CD4-positive, alpha-beta T cell (primary cell): ENCODE data around the gene MAST4. TPM values are rescaled to one million over a fixed set of nuclear protein-coding genes. Genes with fewer than 3 reads are reported as not detected.

Experiments used
- ATAC-seq: fragments of 200-7000 bp; cut with Tn5 transposase; one replicate; pipeline ENCODE4 v1.10.0; 2022; ENCODE audit warnings: mild to moderate bottlenecking; ENCODE audit not compliant: poor library complexity
- CTCF ChIA-PET: fragments of 350-600 bp; sonication (Branson Sonifier 250); formaldehyde crosslinking; loops from one replicate; lab custom pipeline; 2021; ENCODE audit warnings: antibody characterized with exemption, inconsistent platforms; lab: Charles Lee
- POLR2A ChIA-PET: fragments of 350-600 bp; sonication (Branson Sonifier 250); formaldehyde crosslinking; loops from one replicate; lab custom pipeline; 2021; ENCODE audit warnings: antibody characterized with exemption, inconsistent platforms; lab: Charles Lee
- DNase-seq, 14 experiments: peaks; one replicate each; pipeline ENCODE4 v3.0.0-alpha.2; 2013 to 2020; ENCODE audit warnings: mixed read lengths in 2 of 14
- H3K27ac ChIP-seq, 2 donors: one replicate each; pipeline versions ENCODE4 v1.5.1 to v1.7.0; 2013; ENCODE audit warnings: low read length in 2 of 2, low read depth in 1 of 2, mild to moderate bottlenecking in 1 of 2
- H3K27me3 ChIP-seq, 2 experiments: 1 replicate in 1 of 2; 2 replicates in 1 of 2; pipeline versions ENCODE4 v1.6.1 to v1.7.0; 2013; ENCODE audit warnings: low read length in 2 of 2, control low read depth in 1 of 2, mild to moderate bottlenecking in 1 of 2, moderate library complexity in 1 of 2; ENCODE audit not compliant: insufficient read depth in 2 of 2, control insufficient read depth in 1 of 2
- H3K36me3 ChIP-seq: one replicate; pipeline ENCODE4 v1.6.1; 2013; ENCODE audit warnings: low read length, control low read depth; ENCODE audit not compliant: insufficient read depth
- H3K4me1 ChIP-seq: one replicate; pipeline ENCODE4 v1.6.1; 2013; ENCODE audit warnings: low read length, control low read depth; ENCODE audit not compliant: insufficient read depth
- H3K4me3 ChIP-seq: one replicate; pipeline ENCODE4 v1.5.1; 2013; ENCODE audit warnings: mild to moderate bottlenecking, low read length, moderate library complexity
- H3K9me3 ChIP-seq, 2 experiments: 1 replicate in 1 of 2; 2 replicates in 1 of 2; pipeline versions ENCODE4 v1.6.1 to v1.7.0; 2013; ENCODE audit warnings: low read length in 2 of 2, mild to moderate bottlenecking in 2 of 2, control low read depth in 1 of 2, moderate library complexity in 1 of 2; ENCODE audit not compliant: control insufficient read depth in 1 of 2, insufficient read depth in 1 of 2
- H3K27ac Mint-ChIP-seq: one replicate; pipeline ENCODE4 v1.8.0; 2020; ENCODE audit warnings: mixed read lengths
- H3K27me3 Mint-ChIP-seq: one replicate; pipeline ENCODE4 v1.8.0; 2021; ENCODE audit warnings: mixed read lengths
- H3K36me3 Mint-ChIP-seq: one replicate; pipeline ENCODE4 v1.8.0; 2021; ENCODE audit warnings: low read depth, mixed read lengths
- H3K4me1 Mint-ChIP-seq: one replicate; pipeline ENCODE4 v1.8.0; 2021; ENCODE audit warnings: low read depth, mixed read lengths
- H3K4me3 Mint-ChIP-seq: one replicate; pipeline ENCODE4 v1.8.0; 2020; ENCODE audit warnings: mild to moderate bottlenecking, mixed read lengths
- H3K9me3 Mint-ChIP-seq: one replicate; pipeline ENCODE4 v1.8.0; 2020; ENCODE audit warnings: mixed read lengths
- CTCF ChIP-seq: fragments of 200-600 bp; IDR thresholded peaks from one replicate; pipeline ENCODE4 v1.8.0; 2022; ENCODE audit warnings: antibody characterized with exemption, mild to moderate bottlenecking
- intact Hi-C, 2 experiments: fragments of 100-400 bp; cut with DNase I in 1 of 2; cut with micrococcal nuclease in 1 of 2; formaldehyde crosslinking; loops; one replicate each; pipeline versions ENCODE4 v1.15.1 to v1.9.0; 2023 to 2025; cut with DNase I, micrococcal nuclease
- total RNA-seq, 174 experiments: library from RNA in 2 of 174; stranded (reverse) in 2 of 174; gene quantifications; one replicate each; pipeline ENCODE4 v1.2.3 and lab custom pipeline; 2021 to 2026

The MAST4 gene
- total RNA-seq, 2 experiments from 2014 or later: 21.3 to 21.6 TPM

GRCh38 chr5:66561256-66561990 lies 34.8 kb upstream of the MAST4 start:
- Histone ChIP-seq H3K4me1 (no peaks in the 10 kb centered on the region), H3K9me3 (no peaks in the 10 kb centered on the region), H3K27ac (no peak overlapping the region), H3K4me3 (no peak overlapping the region), H3K36me3 (no peaks in the 10 kb centered on the region), H3K27me3 (no peaks in the 10 kb centered on the region)
- POLR2A ChIA-PET: no interaction called here
- no peak overlapping the region for H3K4me3 Mint-ChIP-seq
- TF ChIP-seq CTCF: no peak
- no peak for ATAC-seq
- no peak for DNase-seq
- no peaks in the 10 kb centered on the region for H3K27me3 Mint-ChIP-seq
- intact Hi-C loops: no loop called here
- H3K9me3 Mint-ChIP-seq: no peaks in the 10 kb centered on the region
- no peaks in the 10 kb centered on the region for H3K36me3 Mint-ChIP-seq
- no peak overlapping the region for H3K27ac Mint-ChIP-seq
- CTCF ChIA-PET: no interaction called here
- H3K4me1 Mint-ChIP-seq: no peaks in the 10 kb centered on the region

GRCh38 chr5:66565878-66566277 lies 30.3 kb upstream of the MAST4 start:
- no peaks in the 10 kb centered on the region for H3K4me1 ChIP-seq
- H3K9me3 ChIP-seq: no peaks in the 10 kb centered on the region
- H3K4me3 ChIP-seq: no peak overlapping the region
- Mint-ChIP-seq H3K27ac (no peak overlapping the region), H3K4me3 (no peak overlapping the region), H3K9me3 (no peaks in the 10 kb centered on the region), H3K4me1 (no peaks in the 10 kb centered on the region), H3K27me3 (no peaks in the 10 kb centered on the region), H3K36me3 (no peaks in the 10 kb centered on the region)
- H3K36me3 ChIP-seq: no peaks in the 10 kb centered on the region
- no peak for DNase-seq
- POLR2A ChIA-PET: interaction anchor here (0.6 kb wide), 1 partner anchor 26 kb away, joined by 3 read pairs; no protein-coding TSS in a partner anchor
- CTCF ChIA-PET: no interaction called here
- no peaks in the 10 kb centered on the region for H3K27me3 ChIP-seq
- no peak overlapping the region for H3K27ac ChIP-seq
- ATAC-seq: no peak
- no peak for TF ChIP-seq CTCF
- intact Hi-C loops: no loop called here

GRCh38 chr5:66567474-66567873 lies 28.7 kb upstream of the MAST4 start:
- no peaks in the 10 kb centered on the region for H3K4me1 ChIP-seq
- no peak for TF ChIP-seq CTCF
- no peaks in the 10 kb centered on the region for H3K9me3 ChIP-seq
- Mint-ChIP-seq H3K4me1 (no peaks in the 10 kb centered on the region), H3K36me3 (no peaks in the 10 kb centered on the region), H3K4me3 (no peak overlapping the region), H3K27ac (no peak overlapping the region), H3K9me3 (no peaks in the 10 kb centered on the region), H3K27me3 (no peaks in the 10 kb centered on the region)
- H3K4me3 ChIP-seq: no peak overlapping the region
- no peak overlapping the region for H3K27ac ChIP-seq
- ATAC-seq: no peak
- intact Hi-C loops: no loop called here
- DNase-seq: no peak
- no peaks in the 10 kb centered on the region for H3K36me3 ChIP-seq
- no peaks in the 10 kb centered on the region for H3K27me3 ChIP-seq
- ChIA-PET POLR2A (no interaction called here), CTCF (no interaction called here)
